Breast epithelium (tissue), 4 donors: Measurements from ENCODE around the gene PDCD11. TPM values are rescaled to one million over a fixed set of nuclear protein-coding genes. Genes with fewer than 3 reads are reported as not detected.
"Not testable (repeated sequence)": the region's sequence is repeated elsewhere in the genome, so short reads cannot be mapped to it uniquely, and the experiment has no call there.

Experiments used
- DNase-seq, 2 donors: peaks; one replicate each; pipeline ENCODE4 v3.0.0-alpha.2; 2019; ENCODE audit warnings: low spot score in 2 of 2
- H3K27ac ChIP-seq, 2 donors: fragments of 200-600 bp; sonication (generic) in 1 of 2; one replicate each; pipeline ENCODE4 v1.5.1; 2016 to 2019; ENCODE audit warnings: mild to moderate bottlenecking in 1 of 2
- H3K27me3 ChIP-seq, 2 donors: fragments of 200-600 bp; sonication (generic) in 1 of 2; one replicate each; pipeline versions ENCODE4 v1.5.1 to v1.6.0; 2017 to 2019; ENCODE audit warnings: control low read depth in 1 of 2, mild to moderate bottlenecking in 1 of 2
- H3K36me3 ChIP-seq: fragments of 200-600 bp; one replicate; pipeline ENCODE4 v1.5.1; 2019
- H3K4me1 ChIP-seq, 2 donors: fragments of 200-600 bp; sonication (generic); one replicate each; pipeline ENCODE4 v1.5.1; 2016 to 2019; ENCODE audit warnings: control low read depth in 1 of 2
- H3K4me3 ChIP-seq, 3 donors: fragments of 200-600 bp; sonication (generic); 1 replicate in 2 of 3; 2 replicates in 1 of 3; pipeline ENCODE4 v1.5.1; 2016 to 2019; ENCODE audit warnings: mild to moderate bottlenecking in 3 of 3, moderate library complexity in 2 of 3
- H3K9me3 ChIP-seq, 2 donors: fragments of 200-600 bp; sonication (generic) in 1 of 2; one replicate each; pipeline ENCODE4 v1.5.1; 2016 to 2019; ENCODE audit warnings: control low read depth in 1 of 2
- POLR2A ChIP-seq: fragments of 450-650 bp; IDR thresholded peaks from one replicate; pipeline ENCODE4 v1.6.1; 2016; ENCODE audit warnings: antibody characterized with exemption, mild to moderate bottlenecking, moderate library complexity
- POLR2AphosphoS5 ChIP-seq, 3 donors: sonication (generic); formaldehyde crosslinking; IDR thresholded peaks; one replicate each; pipeline ENCODE4 v1.6.1; 2017; ENCODE audit warnings: antibody characterized with exemption in 3 of 3
- intact Hi-C: fragments of 100-400 bp; cut with DNase I; formaldehyde crosslinking; loops from one replicate; pipeline ENCODE4 v1.15.1; 2023; ENCODE audit warnings: low total_unique reads
- total RNA-seq, 3 donors: library from RNA; depleted of rRNA; stranded (reverse); fragments of >200 nt; gene quantifications; one replicate each; pipeline ENCODE4 v1.1.0, GENCODE V29; 2016
- TF ChIP-seq, protein P1 (sequence below), 3 donors: fragments of 450-650 bp; IDR thresholded peaks; one replicate each; pipeline ENCODE4 v1.5.1; 2016 to 2017; ENCODE audit warnings: antibody characterized with exemption in 3 of 3, mild to moderate bottlenecking in 3 of 3, moderate library complexity in 3 of 3

The PDCD11 gene, protein sequence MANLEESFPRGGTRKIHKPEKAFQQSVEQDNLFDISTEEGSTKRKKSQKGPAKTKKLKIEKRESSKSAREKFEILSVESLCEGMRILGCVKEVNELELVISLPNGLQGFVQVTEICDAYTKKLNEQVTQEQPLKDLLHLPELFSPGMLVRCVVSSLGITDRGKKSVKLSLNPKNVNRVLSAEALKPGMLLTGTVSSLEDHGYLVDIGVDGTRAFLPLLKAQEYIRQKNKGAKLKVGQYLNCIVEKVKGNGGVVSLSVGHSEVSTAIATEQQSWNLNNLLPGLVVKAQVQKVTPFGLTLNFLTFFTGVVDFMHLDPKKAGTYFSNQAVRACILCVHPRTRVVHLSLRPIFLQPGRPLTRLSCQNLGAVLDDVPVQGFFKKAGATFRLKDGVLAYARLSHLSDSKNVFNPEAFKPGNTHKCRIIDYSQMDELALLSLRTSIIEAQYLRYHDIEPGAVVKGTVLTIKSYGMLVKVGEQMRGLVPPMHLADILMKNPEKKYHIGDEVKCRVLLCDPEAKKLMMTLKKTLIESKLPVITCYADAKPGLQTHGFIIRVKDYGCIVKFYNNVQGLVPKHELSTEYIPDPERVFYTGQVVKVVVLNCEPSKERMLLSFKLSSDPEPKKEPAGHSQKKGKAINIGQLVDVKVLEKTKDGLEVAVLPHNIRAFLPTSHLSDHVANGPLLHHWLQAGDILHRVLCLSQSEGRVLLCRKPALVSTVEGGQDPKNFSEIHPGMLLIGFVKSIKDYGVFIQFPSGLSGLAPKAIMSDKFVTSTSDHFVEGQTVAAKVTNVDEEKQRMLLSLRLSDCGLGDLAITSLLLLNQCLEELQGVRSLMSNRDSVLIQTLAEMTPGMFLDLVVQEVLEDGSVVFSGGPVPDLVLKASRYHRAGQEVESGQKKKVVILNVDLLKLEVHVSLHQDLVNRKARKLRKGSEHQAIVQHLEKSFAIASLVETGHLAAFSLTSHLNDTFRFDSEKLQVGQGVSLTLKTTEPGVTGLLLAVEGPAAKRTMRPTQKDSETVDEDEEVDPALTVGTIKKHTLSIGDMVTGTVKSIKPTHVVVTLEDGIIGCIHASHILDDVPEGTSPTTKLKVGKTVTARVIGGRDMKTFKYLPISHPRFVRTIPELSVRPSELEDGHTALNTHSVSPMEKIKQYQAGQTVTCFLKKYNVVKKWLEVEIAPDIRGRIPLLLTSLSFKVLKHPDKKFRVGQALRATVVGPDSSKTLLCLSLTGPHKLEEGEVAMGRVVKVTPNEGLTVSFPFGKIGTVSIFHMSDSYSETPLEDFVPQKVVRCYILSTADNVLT (N-terminal part only)
- 10 to 100 TPM; 16.2 to 29.1 (median 24.9) TPM for total RNA-seq

DNA sequence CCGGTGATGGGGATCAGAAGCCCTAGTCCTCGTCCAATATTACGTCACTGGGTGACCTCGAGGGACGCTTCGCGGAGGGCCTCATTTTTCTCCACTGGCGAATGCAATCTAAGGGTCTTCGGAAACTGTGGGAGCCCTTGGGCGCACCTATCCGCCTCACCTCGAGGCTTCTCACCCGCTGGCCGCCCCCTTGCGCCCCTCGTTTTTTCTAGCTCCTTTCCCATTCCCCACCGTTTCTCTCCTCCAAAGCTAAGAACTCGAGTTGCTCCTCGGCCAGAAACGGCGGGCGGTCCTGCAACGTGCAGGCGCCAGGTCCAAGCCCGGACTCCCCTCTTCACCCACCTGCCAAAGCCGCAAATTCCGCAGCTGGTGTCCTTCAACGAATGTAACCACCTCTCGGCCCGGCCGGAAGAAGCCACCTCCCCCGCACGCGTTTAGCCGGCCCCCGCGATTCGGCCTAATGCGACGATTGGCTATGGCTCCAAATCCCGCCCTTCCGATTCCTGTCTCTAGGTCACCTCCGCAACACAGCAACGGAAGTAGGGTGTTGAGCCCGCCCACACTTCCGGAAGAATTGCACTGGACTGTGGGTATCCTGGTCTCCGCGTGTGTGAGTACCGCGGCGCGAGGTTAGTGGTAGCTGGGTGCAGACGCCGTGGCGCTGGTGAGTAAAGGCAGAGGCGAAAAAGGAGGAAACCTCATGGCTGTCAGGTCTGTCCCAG lies at the start of gene PDCD11, which contains the start of gene ATP5MK:
TSS of gene PDCD11 (plus strand) at position 560 of the 722 bp plus-strand sequence. CDS start 1,801 bp downstream, outside the sequence.
TSS of gene ATP5MK (minus strand) at position 409 of the 722 bp plus-strand sequence. CDS start 4,018 bp downstream, outside the sequence.
- Histone ChIP-seq H3K36me3 (no peaks in the 10 kb centered on the region), H3K4me3 (peak within 1 kb of the TSS; percentile 81 to 98 (median 94)), H3K4me1 (peaks cover 5 to 9% of the 10 kb centered on the region in 2 donors), H3K27me3 (no peaks in the 10 kb centered on the region), H3K9me3 (no peaks in the 10 kb centered on the region), H3K27ac (peak within 1 kb of the TSS; percentile 84 to 87)
- TF ChIP-seq, protein P1, sequence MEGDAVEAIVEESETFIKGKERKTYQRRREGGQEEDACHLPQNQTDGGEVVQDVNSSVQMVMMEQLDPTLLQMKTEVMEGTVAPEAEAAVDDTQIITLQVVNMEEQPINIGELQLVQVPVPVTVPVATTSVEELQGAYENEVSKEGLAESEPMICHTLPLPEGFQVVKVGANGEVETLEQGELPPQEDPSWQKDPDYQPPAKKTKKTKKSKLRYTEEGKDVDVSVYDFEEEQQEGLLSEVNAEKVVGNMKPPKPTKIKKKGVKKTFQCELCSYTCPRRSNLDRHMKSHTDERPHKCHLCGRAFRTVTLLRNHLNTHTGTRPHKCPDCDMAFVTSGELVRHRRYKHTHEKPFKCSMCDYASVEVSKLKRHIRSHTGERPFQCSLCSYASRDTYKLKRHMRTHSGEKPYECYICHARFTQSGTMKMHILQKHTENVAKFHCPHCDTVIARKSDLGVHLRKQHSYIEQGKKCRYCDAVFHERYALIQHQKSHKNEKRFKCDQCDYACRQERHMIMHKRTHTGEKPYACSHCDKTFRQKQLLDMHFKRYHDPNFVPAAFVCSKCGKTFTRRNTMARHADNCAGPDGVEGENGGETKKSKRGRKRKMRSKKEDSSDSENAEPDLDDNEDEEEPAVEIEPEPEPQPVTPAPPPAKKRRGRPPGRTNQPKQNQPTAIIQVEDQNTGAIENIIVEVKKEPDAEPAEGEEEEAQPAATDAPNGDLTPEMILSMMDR (IDR thresholded peaks at IDR 0.05), result no peak
- TF ChIP-seq POLR2AphosphoS5 (IDR thresholded peaks at IDR 0.05), result peak; percentile 57 to 82 (median 74)
- TF ChIP-seq POLR2A, result peak; percentile 42
- intact Hi-C loops, result no loop called here
- DNase-seq, result peak; percentile 97 to 98

DNA sequence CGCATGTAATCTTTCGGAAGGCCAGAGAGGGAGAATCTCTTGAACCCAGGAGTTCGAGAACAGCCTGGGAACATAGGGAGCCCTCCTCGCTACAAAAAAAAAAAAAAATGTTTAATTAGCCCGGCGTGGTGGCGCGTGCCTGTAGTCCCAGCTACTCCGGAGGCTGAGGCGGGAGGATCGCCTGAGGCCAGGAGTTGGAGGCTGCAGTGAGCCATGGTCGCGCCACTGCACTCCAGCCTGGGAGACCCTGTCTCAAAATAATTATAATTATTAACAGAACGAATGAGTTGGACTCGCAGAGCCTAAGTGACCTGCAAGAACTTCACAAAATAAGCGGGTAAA lies 46.3 kb upstream of the PDCD11 start:
- Histone ChIP-seq H3K36me3 (no peaks in the 10 kb centered on the region), H3K4me1 (no peaks in the 10 kb centered on the region), H3K27ac (peak overlapping the region; percentile 82 to 89), H3K27me3 (no peaks in the 10 kb centered on the region), H3K9me3 (no peaks in the 10 kb centered on the region), H3K4me3 (peak overlapping the region; percentile 57 to 86 (median 80))
- DNase-seq, result no peak
- intact Hi-C loops, result no loop called here
- no peak for TF ChIP-seq POLR2A
- TF ChIP-seq, protein P1 (IDR thresholded peaks at IDR 0.05), result no peak
- TF ChIP-seq POLR2AphosphoS5 (IDR thresholded peaks at IDR 0.05), result no peak

DNA sequence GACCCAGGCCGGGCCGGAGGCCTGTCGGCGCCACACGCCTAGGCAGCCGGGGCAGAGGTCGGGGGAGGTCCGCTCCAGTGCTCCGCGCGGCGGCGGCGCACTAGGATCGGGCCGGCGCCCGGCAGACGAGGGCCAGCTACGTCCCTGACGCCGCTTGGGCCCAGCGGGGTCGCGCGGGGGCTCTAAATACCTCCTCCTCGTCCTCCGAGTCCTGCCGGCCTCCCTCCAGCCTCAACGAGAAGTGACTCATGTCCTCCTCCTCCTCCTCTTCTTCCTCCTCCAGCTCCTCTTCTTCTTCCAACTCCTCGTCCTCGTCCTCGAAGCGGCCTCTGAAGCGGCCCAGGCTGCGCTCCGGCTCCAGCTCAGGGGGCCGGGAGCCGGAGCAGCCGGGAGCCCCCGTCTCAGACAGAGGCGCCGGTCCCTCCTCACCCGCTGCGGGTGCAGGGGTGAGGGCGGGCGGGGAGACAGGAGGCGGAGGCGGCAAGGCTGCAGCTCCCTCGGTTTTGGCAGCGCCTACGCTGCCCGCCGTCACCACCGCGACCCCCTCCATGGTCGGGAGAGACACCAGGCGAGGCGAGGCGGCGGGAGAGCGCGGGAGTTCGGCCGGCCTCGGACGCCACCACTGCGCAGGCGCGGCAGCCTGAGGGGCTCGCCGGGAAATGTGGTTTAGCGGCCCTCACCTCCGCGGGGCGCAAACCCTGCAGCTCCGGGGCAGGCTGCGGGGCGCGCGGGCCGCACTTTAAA lies 45.7 kb upstream of the PDCD11 start, which contains the start of gene PCGF6:
TSS of gene PCGF6 (minus strand) at position 624 of the 744 bp plus-strand sequence. CDS start at position 550, 74 bp downstream.
- TF ChIP-seq, protein P1 (IDR thresholded peaks at IDR 0.05), result no peak
- TF ChIP-seq POLR2AphosphoS5 (IDR thresholded peaks at IDR 0.05), result no peak
- TF ChIP-seq POLR2A, result no peak
- intact Hi-C loops, result no loop called here
- Histone ChIP-seq H3K27me3 (no peaks in the 10 kb centered on the region), H3K4me3 (peak within 1 kb of the TSS; percentile 57 to 86 (median 80)), H3K4me1 (no peaks in the 10 kb centered on the region), H3K27ac (peak within 1 kb of the TSS; percentile 82 to 89), H3K36me3 (no peaks in the 10 kb centered on the region), H3K9me3 (no peaks in the 10 kb centered on the region)
- peak; percentile 39 to 61 for DNase-seq

GRCh38 chr10:103353281-103353680 lies 43.1 kb upstream of the PDCD11 start:
- H3K9me3 ChIP-seq, result no peaks in the 10 kb centered on the region
- no peak overlapping the region for H3K4me3 ChIP-seq
- H3K27me3 ChIP-seq, result no peaks in the 10 kb centered on the region
- DNase-seq, result no peak
- H3K27ac ChIP-seq, result no peak overlapping the region
- H3K4me1 ChIP-seq, result no peaks in the 10 kb centered on the region
- intact Hi-C loops, result no loop called here
- H3K36me3 ChIP-seq, result no peaks in the 10 kb centered on the region
- no peak for TF ChIP-seq POLR2A
- TF ChIP-seq, protein P1 (IDR thresholded peaks at IDR 0.05), result no peak
- TF ChIP-seq POLR2AphosphoS5 (IDR thresholded peaks at IDR 0.05), result no peak

DNA sequence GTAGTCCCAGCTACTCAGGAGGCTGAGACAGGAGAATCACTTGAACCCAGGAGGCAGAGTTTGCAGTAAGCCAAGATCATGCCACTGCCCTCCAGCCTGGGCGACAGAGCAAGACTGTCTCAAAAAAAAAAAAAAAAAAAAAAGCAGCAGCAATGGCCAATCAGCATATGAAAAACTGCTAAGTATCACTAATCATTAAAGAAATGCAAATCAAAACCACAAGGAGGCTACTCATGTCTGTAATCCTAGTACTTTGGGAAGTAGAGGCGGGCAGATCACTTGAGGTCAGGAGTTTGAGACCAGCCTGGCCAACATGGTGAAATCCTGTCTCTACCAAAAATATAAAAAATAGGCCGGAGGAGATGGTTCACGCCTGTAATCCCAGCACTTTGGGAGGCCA lies 41.9 kb upstream of the PDCD11 start:
- H3K36me3 ChIP-seq, H3K9me3 ChIP-seq, H3K27ac ChIP-seq, DNase-seq, H3K27me3 ChIP-seq, H3K4me3 ChIP-seq, intact Hi-C loops, H3K4me1 ChIP-seq: not testable (repeated sequence)
